Measurements from ENCODE around the gene ZSCAN32. TPM values are rescaled to one million over a fixed set of nuclear protein-coding genes. Genes with fewer than 3 reads are reported as not detected.

ZSCAN32 gene
- total RNA-seq, 2 experiments from 2014 or later: 13.2 to 15.6 TPM

- no peak for TF ChIP-seq CTCF (IDR thresholded peaks at IDR 0.05)
- POLR2A ChIA-PET: interaction anchor here (1.0 to 1.5 kb wide), 2 partner anchors 122 to 169 kb away, joined by 3 read pairs; no protein-coding TSS in a partner anchor
- intact Hi-C loops (cut with micrococcal nuclease): no loop called here
- CTCF ChIA-PET: interaction anchor here (0.8 kb wide), 1 partner anchor 236 kb away, joined by 3 read pairs; no protein-coding TSS in a partner anchor
- H3K27me3 Mint-ChIP-seq: no peaks in the 10 kb centered on the region
- no peak for DNase-seq
- ATAC-seq: no peak
- H3K9me3 Mint-ChIP-seq: peaks cover 5% of the 10 kb centered on the region
- H3K4me1 Mint-ChIP-seq (ENCODE audit: low read depth): peaks cover 23% of the 10 kb centered on the region
- no peak overlapping the region for H3K4me3 Mint-ChIP-seq
- peaks cover 20% of the 10 kb centered on the region for H3K36me3 Mint-ChIP-seq (ENCODE audit: low read depth)
- H3K27ac Mint-ChIP-seq: peak overlapping the region; percentile 47
Measured at GRCh38 chr16:3434373-3434772, 33.6 kb upstream of the ZSCAN32 start.

GRCh38 chr16:3431779-3432219 lies 31.0 kb upstream of the ZSCAN32 start:
- POLR2A ChIA-PET: interaction anchor here (0.6 to 1.4 kb wide), 4 partner anchors 12 to 177 kb away, joined by 3 to 6 read pairs (median 3); partner anchors contain the start of genes NAA60 and ZNF597
- DNase-seq (peak; percentile 81), ATAC-seq (peak; percentile 93)
- H3K4me3 Mint-ChIP-seq: peak overlapping the region; percentile 67
- no peak for TF ChIP-seq CTCF (IDR thresholded peaks at IDR 0.05)
- intact Hi-C loops (cut with micrococcal nuclease): no loop called here
- CTCF ChIA-PET: interaction anchor here (1.4 kb wide), 1 partner anchor 127 kb away, joined by 4 read pairs; the partner anchor contains the start of genes TIGD7 and ZNF75A
- H3K27me3 Mint-ChIP-seq: no peaks in the 10 kb centered on the region
- peaks cover 9% of the 10 kb centered on the region for H3K36me3 Mint-ChIP-seq (ENCODE audit: low read depth)
- H3K9me3 Mint-ChIP-seq: peaks cover 4% of the 10 kb centered on the region
- H3K4me1 Mint-ChIP-seq (ENCODE audit: low read depth): peaks cover 22% of the 10 kb centered on the region
- H3K27ac Mint-ChIP-seq: peak overlapping the region; percentile 80

DNA sequence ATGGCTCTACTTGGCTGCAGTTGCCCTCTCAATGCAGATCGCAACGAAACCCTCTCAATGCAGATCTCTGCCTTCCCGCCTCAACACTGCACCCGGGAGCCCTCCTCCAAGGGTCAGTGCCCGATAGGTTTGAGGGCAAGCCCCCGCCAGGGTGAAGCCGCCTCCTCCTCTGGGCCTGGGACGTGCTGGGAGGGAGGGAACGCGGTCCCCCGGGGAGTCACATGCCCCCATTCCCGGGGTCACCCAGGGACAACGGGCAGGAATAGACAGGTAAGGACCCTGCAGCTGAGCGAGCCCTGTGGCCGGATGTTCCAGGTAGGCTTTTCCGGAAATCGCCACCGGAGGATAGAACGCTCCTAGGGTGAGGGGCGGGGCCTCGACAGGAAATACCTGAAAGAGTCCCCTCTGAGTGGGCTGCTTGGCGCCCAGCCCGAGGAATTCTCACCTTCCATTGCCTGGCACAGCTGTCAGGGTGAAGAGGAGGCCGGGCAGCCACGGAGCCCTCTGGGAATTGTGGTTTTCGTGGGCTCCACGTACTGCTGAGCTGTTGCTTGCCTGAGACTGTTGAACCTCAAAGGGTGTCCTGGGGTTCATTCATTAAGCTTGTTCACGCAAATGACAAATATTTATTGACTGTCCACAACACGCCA lies 13.1 kb upstream of the ZSCAN32 start:
- ATAC-seq (no peak), DNase-seq (no peak)
- no peaks in the 10 kb centered on the region for H3K27me3 Mint-ChIP-seq
- no peak overlapping the region for H3K4me3 Mint-ChIP-seq
- intact Hi-C loops (cut with micrococcal nuclease): no loop called here
- H3K4me1 Mint-ChIP-seq (ENCODE audit: low read depth): no peaks in the 10 kb centered on the region
- ChIA-PET CTCF (interaction anchor here (1.2 kb wide), 1 partner anchor 13 kb away, joined by 5 read pairs; the partner anchor contains the start of genes ZNF174 and ZSCAN32), POLR2A (no interaction called here)
- no peak for TF ChIP-seq CTCF (IDR thresholded peaks at IDR 0.05)
- H3K27ac Mint-ChIP-seq: no peak overlapping the region
- H3K36me3 Mint-ChIP-seq (ENCODE audit: low read depth): peaks cover 22% of the 10 kb centered on the region
- peaks cover 39% of the 10 kb centered on the region for H3K9me3 Mint-ChIP-seq

DNA sequence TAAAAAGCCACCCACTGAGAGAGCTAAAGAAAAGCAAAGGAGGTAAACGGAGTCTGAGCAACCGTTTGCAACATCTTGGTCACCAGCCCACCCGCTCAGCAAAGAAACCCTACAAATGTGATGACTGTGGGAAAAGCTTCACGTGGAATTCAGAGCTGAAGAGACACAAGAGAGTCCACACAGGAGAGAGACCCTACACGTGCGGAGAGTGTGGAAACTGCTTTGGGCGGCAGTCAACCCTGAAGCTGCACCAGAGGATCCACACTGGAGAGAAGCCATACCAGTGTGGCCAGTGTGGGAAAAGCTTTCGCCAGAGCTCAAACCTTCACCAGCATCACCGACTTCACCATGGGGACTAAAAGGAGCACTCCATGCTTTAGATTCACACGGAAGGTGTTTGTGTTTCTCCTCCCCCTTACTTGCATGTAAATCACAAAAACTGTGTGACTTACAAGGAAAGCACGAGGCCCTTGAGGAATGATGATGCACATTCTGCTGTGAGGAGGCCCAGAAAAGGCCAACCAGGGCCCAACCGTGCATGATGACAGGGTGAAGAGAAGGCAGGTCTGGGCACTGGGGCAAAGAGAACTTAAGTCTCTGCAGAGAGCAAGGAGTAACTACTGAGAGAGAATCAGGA lies 7.9 kb upstream of the ZSCAN32 start:
- Mint-ChIP-seq H3K27ac (no peak overlapping the region), H3K9me3 (peaks cover 53% of the 10 kb centered on the region), H3K27me3 (no peaks in the 10 kb centered on the region), H3K36me3 (ENCODE audit: low read depth) (peaks cover 70% of the 10 kb centered on the region), H3K4me3 (no peak overlapping the region), H3K4me1 (ENCODE audit: low read depth) (peaks cover 1% of the 10 kb centered on the region)
- ChIA-PET CTCF (interaction anchor here (1.5 kb wide), 1 partner anchor 104 kb away, joined by 4 read pairs; no protein-coding TSS in a partner anchor), POLR2A (interaction anchor here (0.6 kb wide), 1 partner anchor 11 kb away, joined by 3 read pairs; no protein-coding TSS in a partner anchor)
- intact Hi-C loops (cut with micrococcal nuclease): no loop called here
- DNase-seq: no peak
- no peak for ATAC-seq
- no peak for TF ChIP-seq CTCF (IDR thresholded peaks at IDR 0.05)

All from activated CD8-positive, alpha-beta T cell treated with anti-CD3 and anti-CD28 coated beads for 36 hours (primary cell).